Retinal pigment epithelial cell (primary cell): Measurements from ENCODE around the gene TESK2.
"Not testable (repeated sequence)": the region's sequence is repeated elsewhere in the genome, so short reads cannot be mapped to it uniquely, and the experiment has no call there.

Source experiments
- DNase-seq: peaks from one replicate; pipeline ENCODE4 v3.0.0-alpha.2; 2010; ENCODE audit warnings: low read depth
- H3K4me3 ChIP-seq: 2 replicates; pipeline ENCODE4 v1.5.1; 2011; ENCODE audit warnings: mild to moderate bottlenecking, low read length, control low read depth, moderate library complexity
- CTCF ChIP-seq: conservative IDR thresholded peaks from 2 replicates; pipeline ENCODE4 v1.5.1; 2011; ENCODE audit warnings: low read depth, low read length, control low read depth, inconsistent platforms

The TESK2 gene

DNA sequence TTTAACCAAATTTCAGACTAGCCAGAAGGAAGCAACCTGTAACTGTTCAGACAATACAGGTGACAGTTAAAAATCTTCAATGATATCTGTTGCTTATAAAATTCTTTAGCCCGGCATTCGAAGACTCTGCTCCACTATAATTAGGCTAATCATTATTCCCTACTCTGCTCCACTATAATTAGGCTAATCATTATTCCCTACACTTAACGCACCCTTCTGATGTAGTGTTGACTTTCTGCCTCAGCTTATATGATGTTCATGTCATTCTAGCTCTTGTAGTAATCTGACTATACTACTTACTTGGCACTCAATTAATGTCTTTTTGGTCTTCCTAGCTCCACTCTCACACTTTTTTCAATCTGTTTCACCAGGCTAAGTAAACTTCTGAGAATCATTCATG, 13.3 kb downstream of the TESK2 start:
- H3K4me3 ChIP-seq, result no peak overlapping the region
- no peak for DNase-seq
- TF ChIP-seq CTCF, result no peak

GRCh38 chr1:45474194-45474593, 16.8 kb downstream of the TESK2 start:
- H3K4me3 ChIP-seq, DNase-seq: not testable (repeated sequence)

DNA sequence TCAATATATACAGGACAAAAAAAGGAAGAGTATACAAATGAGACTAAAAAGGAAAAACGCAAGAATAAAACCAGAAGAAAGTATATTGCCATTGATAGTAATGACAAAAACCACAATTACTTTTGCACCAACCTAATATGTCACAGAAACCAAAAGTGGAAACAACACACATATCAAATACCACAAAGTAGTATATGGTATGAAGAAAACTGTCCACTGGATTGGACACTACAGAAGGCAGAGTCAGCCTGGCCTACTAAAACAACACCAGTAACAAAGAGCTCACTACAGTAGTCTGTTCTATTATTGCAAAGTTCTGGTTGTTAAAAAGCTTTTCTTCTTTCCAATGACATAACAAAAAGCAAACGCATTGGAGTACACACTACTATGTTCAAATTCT, 17.7 kb downstream of the TESK2 start:
- no peak for TF ChIP-seq CTCF
- no peak for DNase-seq

DNA sequence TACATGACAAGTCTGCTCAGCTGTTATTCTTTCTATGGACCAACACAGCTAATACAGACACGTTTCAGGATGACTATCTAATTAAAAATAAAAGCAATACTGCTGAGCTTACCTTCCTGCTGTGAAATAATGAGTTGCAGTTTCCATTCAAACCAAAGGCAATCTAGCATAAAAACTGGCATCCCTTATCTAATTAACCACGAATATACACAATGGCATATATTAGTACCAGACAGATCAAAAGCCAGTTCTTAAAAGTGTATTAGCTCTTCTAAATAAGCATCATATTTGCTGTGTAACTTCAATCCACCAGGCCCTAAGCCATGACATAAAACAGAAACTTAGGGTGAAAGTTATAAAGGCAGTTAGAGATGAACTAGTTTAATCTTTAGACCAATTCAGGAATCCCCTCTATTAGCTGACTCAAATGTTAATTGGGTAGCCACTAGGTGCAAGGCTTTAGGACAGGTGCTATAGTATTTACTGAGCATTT, 20.6 kb downstream of the TESK2 start:
- DNase-seq, result no peak
- no peak overlapping the region for H3K4me3 ChIP-seq
- TF ChIP-seq CTCF, result no peak

More for the DNA sequence above, 17.7 kb downstream of the TESK2 start:
- no peak overlapping the region for H3K4me3 ChIP-seq

GRCh38 chr1:45467353-45467752, 23.6 kb downstream of the TESK2 start:
- DNase-seq, result not testable (repeated sequence)

GRCh38 chr1:45465277-45465676, 25.7 kb downstream of the TESK2 start:
- H3K4me3 ChIP-seq, result no peak overlapping the region
- TF ChIP-seq CTCF, result no peak
- DNase-seq, result no peak

More at GRCh38 chr1:45467353-45467752, 23.6 kb downstream of the TESK2 start:
- H3K4me3 ChIP-seq, result not testable (repeated sequence)

- no peak for TF ChIP-seq CTCF
- H3K4me3 ChIP-seq, result no peak overlapping the region
- no peak for DNase-seq
Measured at GRCh38 chr1:45458894-45459293, 32.1 kb downstream of the TESK2 start.

DNA sequence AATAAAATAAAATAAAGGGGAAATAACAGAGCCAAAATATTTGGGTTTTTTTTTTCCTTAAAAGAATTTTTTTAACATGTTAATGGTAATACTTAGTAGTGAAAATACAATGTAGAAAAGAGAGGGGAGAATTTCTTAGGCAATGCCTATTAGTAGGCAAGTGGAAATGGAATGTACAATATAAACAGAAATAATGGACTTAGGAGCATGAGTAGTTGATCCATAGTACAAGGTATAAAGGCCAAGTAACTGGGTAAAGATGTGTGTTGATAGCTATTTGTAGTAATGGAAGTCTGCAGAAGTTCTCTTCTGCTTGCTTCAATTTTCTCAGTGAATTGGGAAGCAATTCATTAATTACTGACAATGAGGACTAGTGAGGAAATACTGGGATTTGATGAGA, 34.4 kb downstream of the TESK2 start:
- TF ChIP-seq CTCF, result no peak
- no peak for DNase-seq
- H3K4me3 ChIP-seq, result no peak overlapping the region
